ENCODE results near the gene TMEM132E.
A peak's percentile ranks its signal among the peaks of the same experiment; 100 is the strongest.
"Not testable (repeated sequence)": the region's sequence is repeated elsewhere in the genome, so short reads cannot be mapped to it uniquely, and the experiment has no call there.

Gene TMEM132E

DNA sequence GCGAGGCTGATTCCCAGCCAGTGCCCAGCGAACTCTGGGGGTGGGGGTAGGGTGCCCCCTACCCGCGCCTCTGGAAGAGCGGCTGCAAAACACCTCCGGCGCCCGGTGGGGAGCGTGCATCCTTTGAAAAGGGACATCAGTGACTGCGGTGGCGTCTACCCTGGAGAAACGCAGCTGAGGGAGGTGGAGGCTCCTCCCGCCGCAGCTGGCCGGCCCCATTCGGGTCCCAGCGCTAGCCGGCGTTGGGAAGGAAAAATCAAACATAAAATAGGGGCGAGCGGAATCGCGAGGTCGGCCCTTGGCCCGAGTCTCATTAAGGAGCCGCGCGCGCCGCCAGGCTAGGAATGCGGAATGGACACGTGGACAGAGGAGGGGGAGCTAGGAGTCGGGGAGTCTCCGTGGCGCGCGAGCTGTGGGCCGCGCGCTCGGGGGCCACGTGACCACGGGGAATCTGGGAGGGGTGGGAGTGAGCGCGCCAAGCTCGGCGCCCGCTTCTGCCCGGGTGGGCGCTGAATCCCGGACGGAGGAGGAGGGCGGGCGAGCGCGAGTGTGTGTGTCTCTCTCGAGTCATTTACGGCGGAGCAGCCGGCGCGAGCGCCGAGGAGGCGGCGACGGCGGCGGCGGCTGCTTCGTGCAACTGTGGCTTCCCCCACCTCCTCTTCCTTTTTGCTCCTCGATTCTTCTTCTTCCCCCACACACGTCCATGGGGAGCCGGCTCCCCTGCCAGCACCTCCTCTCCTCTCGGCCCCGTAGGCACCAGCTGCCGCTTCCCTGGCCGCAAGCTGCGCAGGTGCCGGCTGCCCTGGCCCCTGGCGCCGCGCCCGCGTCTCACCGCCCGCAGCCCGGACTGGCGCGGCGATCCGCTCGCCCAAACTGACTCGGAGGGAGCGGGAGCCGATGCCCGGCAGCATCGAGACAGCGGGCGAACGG is at the start of gene TMEM132E:
TSS of gene TMEM132E (plus strand) at position 566 of the 930 bp plus-strand sequence. CDS start 1,495 bp downstream, outside the sequence.
- no peak for DNase-seq (ENCODE audit: low read depth)

DNA sequence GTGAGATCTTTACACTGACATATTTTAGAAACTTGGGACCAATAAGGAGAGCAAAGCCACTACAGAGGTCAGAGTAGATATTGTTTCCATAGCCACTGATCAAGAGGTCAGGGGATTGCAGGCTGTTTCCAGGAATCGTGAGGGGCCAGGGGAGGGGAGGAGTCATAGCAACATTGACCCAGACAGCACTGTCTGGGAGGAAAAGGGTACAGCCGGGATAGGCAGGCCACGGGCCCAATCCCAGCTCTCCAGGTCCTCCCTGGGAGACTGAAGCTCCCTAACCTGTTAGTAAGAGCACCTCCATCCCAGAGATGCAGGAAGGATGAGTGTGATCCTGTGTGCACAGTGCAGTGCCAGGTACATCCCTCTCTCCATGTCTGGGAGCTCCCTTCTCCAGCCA is 48.5 kb upstream of the TMEM132E start:
- DNase-seq (ENCODE audit: low read depth) = no peak

DNA sequence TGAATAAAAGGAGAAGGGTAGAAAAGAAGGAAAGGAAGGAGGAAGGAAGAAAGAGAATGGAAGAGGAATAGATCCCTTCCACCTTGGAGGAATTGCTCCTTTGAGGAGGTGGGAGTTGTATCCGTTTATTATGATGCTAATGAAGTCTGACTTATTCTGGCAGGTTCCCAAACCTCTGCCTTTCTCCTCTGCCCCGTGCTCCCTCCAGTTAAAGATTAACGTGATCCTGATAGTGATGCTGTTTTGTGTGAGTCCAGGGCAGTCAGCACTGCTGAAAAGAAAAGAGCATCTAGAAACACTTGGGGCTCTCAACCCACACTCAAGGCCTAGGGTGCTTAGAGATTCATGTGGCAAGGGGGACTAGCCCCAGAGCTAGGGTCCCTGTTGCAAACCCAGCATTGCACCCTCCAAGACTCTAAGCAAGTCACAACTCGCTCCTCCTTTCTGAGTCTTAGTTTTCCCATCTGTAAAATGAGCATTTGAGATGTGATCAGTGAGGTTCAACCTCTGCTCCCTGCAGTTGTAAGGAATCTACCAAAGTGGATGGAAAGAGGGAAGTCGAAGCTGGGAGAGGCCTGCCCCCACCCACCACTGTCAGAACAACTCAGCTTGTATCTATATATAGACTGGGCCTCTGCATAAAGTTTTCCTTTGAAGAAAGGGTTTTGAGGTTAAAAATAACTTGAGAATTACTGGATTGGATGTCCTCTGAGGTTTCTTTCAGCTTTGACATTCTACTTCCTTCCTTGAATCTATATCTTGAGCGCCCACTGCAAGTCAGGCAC is 46.9 kb upstream of the TMEM132E start:
- DNase-seq (ENCODE audit: low read depth) = no peak

DNA sequence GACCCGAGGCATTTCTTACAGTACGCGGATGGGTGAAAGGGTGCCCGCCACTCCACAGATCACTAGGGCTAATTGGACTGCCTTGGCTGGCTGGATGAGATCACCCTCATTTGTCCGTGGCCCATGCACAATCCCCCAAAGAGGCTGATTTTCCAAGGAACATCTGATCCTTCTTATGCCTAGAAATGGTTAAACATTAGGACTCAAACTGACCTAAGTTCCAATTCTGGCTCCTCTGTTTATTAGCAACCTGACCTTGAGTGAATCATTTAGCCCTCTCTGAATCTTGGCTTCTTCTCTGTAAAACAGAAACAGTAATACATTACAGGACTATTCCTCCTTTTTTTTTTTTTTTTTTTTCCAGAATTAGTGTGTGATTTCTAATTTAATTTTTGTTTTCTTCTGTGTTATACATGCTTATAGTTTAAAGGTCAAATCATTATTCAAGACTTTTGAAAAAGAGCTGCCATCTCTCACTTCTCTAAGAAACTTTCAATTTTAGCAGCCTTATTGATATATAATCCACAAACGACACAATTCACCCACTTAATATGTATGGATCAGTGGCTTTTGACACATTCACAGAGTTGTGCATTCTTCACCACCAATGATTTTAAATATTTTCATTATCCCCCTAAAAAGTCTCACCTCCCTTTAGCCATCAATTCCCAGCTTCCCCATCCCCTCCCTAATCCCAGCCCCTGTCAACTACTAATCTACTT is 45.4 kb upstream of the TMEM132E start:
- no peak for DNase-seq (ENCODE audit: low read depth)

GRCh38 chr17:34537445-34537844 is 41.9 kb upstream of the TMEM132E start:
- DNase-seq (ENCODE audit: low read depth) = no peak

- not testable (repeated sequence) for DNase-seq (ENCODE audit: low read depth)
Measured at GRCh38 chr17:34538582-34538981, 40.8 kb upstream of the TMEM132E start.

GRCh38 chr17:34539881-34540280 is 39.5 kb upstream of the TMEM132E start:
- DNase-seq (ENCODE audit: low read depth) = no peak

DNA sequence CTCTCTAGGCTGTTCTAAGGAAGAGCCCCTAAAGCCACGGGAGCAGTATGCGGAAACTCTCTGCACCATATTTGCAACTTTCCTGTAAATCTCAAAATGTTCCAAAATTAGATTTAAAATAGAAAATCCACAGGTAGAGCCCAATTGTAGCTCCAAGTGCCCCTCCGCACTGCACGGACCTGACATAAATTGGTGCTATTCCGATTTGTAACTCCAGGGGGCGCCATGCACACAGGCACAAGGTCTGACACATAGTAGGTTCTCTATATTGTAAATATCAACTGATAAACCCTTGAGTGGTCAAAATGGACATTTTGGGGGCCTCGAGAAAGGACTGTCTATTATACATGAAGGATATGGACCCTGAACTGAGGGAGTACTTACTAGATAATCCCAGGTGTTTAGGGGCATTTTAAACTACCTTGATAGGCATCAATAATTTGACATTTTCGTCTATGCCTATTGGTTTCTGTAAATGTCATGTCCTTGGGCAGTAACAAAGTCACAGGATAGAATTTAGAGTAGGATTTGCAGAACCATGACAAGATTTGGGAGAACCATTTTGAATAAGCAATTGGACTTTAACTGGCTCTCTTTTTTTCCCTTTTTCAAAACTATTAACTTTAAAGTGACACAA is 36.6 kb upstream of the TMEM132E start:
- DNase-seq (ENCODE audit: low read depth) = peak; percentile 3

- DNase-seq (ENCODE audit: low read depth) = no peak
Measured at GRCh38 chr17:34547453-34548063, 31.8 kb upstream of the TMEM132E start.

GRCh38 chr17:34549966-34550365 is 29.4 kb upstream of the TMEM132E start:
- DNase-seq (ENCODE audit: low read depth) = no peak

GRCh38 chr17:34553907-34554306 is 25.5 kb upstream of the TMEM132E start:
- DNase-seq (ENCODE audit: low read depth) = no peak

DNA sequence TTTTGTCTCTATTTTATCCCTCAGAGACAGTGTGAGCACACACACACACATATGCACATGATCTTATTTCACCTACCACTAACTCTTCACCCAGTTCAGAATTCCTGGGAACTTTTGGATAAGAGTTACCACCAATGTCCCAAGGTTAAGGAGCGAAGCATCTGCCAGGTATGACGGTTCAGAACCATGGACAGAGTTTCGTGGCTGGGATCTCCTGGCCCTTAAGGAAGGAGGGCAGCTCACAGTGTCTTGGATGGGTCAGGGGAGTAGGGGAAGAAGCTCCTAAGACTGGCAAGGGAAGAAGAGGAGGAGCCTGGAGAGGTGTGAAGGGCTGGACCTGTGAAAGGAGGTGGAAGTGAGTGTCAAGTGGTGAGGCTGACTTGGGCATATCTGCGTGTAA is 23.0 kb upstream of the TMEM132E start:
- DNase-seq (ENCODE audit: low read depth) = no peak

DNA sequence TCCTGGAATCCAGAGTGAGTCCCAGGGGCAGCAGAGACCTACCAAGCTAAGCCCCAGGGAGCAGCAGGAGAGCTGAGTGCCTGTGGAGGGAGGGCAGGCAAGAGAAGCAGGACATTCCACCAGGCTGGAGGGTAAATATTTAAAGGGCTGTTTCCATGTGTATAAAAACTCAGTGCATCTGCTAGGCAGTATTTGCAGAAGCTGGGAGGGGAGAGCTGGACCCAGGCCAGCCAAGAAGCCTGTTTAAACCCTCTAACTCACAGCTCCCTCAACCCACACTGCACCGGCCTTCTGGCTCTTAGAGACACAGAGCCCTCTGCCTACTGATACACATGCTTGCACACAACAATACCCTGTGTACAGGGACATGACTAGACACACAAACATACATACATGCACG is 22.5 kb upstream of the TMEM132E start:
- no peak for DNase-seq (ENCODE audit: low read depth)

GRCh38 chr17:34561328-34561727 is 18.1 kb upstream of the TMEM132E start:
- no peak for DNase-seq (ENCODE audit: low read depth)

GRCh38 chr17:34562387-34562786 is 17.0 kb upstream of the TMEM132E start:
- no peak for DNase-seq (ENCODE audit: low read depth)

DNA sequence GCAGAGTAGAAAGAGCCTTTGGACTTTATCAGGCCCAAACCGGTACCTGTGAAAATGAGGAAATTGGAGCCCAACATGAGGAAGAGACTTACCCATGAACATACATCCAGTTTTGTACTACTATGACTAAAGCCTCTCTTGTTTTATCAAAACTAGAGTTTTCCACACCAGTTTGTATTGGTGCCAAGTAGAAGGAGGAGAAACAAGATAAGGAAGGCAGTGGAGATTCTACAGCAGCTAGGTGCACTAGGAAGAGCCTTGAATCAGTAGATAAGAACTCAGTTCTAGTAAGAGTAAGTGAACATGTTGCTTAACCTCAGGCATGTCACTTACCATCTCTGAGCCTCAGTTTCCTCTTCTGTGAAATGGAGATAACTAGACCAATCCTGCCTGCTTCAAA is 13.7 kb upstream of the TMEM132E start:
- DNase-seq (ENCODE audit: low read depth) = no peak

GRCh38 chr17:34566201-34566600 is 13.2 kb upstream of the TMEM132E start:
- no peak for DNase-seq (ENCODE audit: low read depth)

GRCh38 chr17:34566873-34567272 is 12.5 kb upstream of the TMEM132E start:
- no peak for DNase-seq (ENCODE audit: low read depth)

DNA sequence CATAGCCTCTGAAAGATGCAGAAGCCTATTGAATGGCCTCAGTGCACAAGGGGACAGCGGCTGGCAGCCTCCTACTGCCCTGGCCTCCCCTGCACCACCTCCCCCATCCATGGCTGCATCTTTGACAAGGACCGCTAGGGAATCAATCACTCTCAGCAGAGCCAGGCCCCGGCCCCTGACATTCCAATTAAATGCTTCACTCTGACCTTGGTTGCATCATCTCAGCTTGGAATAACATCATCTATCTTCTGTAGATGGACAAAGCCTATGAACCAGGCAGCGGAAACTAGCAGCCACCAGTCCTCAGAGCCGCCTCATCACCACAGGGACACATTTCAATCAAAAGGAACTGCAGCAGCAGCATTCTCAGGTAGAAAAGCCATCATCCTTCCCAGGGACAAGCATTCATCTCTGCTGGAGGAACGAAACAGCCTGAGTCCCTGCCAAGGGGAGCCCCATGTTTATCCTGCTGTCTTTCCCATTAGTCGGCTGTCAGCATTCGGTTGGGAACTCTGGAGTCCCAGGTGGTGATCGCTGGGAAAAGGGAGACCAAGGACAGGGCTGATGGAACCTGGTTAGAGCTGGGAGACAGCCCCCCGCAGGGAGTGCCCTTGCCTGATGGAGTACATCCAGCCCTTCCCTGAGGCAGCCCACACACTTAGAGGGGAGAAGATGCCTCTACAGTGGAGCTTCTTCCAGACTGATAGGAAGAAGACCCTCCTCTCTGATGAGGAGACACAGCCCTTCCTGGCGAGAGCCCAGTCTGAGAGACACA is 11.5 kb upstream of the TMEM132E start:
- no peak for DNase-seq (ENCODE audit: low read depth)

DNA sequence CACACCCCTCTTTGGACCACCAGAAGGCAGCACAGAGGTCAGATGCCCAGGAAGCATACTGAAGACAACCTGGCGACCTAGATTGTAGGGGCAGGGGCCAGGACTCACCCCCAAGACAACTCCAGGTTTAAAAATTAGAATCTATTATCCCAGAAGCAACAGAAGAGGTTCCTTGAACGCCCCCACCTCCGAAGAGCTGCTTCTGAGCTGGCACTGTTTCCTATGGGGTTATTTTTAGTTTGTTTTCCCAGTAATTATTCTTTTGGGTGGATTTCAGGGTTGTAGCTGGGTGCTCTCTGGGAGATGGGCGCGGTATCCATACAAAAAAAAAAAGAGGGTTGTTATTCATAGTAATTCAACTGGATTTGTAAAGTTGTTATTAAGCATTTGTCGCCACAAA is 10.4 kb upstream of the TMEM132E start:
- DNase-seq (ENCODE audit: low read depth) = no peak

DNA sequence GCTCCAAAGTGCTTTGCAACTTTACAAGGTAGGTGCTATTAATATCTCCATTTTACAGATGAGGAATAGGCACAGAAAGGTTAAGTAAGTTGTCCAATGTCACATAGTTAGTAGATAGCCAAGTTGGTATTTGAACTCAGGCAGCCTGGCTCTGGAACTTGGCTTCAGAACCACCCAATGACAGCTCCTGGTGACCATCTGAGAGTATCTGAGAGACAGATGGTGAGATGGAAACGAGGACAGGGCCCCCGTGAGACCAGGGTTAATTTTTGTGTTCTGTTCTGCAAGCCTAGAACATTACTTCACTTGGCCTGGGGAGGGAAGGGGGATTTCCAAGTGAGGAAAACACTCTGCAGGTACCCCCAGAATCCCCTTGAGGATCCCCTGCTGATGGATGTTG is 9.8 kb upstream of the TMEM132E start:
- DNase-seq (ENCODE audit: low read depth) = no peak
